ENCODE results near the gene FABP1. TPM values are rescaled to one million over a fixed set of nuclear protein-coding genes. Genes with fewer than 3 reads are reported as not detected.

The FABP1 gene
- polyA plus RNA-seq (2013, experiment 1 of 2; ENCODE audit: insufficient read length): not detected
- polyA plus RNA-seq (2013, experiment 2 of 2; ENCODE audit: insufficient read length): 0.67 TPM

DNA sequence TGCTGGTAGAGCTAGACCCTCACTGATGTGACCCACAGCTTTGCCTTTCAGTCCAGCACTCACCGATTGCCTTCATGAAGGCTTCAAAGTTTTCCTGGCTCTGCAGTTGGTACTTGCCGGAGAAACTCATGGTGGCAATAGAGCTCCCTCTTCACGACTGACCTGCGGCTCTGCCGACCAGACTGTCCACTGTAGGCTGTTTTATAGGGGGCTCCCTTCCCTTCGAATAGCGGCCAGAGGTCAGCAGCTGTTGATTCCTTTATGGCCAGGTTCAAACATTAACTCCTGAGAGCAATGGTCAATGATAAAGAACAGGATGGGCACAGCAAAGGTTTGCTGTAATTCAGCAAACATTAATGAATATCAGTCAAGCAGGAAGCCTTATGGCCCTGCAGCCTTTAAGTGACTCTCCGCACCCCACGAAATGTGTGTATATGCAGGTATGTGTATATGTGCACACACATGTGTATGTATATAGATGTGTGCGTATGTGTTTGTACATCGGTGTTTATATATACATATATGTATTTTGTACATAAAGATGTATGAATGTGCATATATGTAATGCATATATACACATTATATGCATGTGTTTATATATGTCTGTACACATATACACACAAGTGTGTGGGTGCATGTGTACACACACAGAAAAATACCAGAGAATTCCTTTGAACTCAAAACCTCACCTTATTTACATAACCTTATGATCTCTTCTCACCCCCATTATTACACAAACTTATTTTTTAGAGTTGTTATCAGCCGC lies at the start of gene FABP1:
Gene FABP1, minus strand, starts transcription at position 175 of the 766 bp plus-strand sequence. Its CDS starts 45 bp downstream, at position 130.
- DNase-seq: no peak

DNA sequence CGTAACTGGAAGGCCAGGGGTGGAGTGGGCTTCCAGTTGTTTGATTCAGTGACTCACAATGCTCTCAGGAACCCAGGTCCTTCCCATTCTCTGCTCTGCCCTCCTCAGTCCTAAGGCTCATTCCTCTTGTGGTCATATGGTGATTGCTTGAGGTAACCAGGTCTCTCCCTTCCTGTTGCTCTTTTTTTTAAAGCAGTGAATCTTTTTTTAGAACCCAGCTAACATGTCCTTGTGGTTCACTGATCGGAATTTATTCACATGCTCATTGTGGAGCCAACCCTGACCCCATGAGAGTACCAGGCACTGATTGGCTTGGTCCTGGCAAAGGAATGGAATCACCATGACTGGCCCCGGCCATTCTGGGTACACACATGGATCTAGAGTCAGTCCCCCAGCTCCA lies 49.7 kb upstream of the FABP1 start:
- peak; percentile 31 for DNase-seq

DNA sequence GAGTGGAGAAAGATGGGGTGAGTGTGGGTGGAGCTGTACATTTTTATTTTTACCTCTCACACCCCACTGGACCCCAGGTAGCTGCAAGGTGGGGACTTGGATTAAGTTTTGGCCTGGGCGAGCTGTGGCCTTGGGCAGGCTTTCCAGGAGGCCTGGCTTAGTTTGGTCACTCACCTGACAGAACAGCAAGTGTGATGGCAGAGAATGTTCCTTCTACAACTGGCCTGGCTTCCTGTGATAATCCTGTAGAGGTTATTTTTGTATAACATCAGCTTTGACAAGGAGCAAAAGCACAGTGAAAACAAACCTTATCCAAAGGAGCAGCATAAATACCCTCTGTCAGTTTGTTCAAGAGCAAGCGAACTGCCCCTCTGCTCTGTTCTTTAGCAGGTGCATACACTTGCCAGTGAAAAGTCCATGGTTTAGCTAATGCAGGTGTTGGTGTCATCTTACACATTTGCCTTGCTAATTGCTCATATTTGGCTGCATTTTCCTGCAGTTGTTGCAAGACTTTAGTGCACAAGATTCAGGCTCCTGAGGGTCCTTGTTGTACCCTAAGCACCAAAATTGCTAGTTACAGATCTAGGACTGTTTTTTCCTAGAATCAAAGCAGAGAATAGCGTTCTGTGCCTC lies 48.6 kb upstream of the FABP1 start:
- DNase-seq: no peak

DNA sequence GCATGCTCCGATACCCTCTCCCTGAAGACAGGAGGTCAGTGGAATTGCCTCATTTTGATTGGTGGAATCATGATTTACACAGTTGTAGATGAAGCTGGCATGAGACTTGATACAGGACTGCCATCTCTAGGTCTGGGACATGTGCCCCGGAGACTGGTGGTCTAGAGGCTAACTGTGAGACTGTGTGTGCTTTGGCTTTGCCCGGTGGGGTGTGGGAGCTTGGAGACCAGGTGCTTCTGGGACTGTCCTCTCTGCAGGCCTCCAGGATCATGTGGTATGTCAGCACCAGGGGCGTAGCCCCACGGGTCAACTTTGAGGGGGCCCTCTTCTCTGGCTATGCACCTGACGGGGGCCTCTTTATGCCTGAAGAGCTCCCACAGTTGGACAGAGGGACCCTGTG lies 45.0 kb upstream of the FABP1 start:
- DNase-seq: no peak

DNA sequence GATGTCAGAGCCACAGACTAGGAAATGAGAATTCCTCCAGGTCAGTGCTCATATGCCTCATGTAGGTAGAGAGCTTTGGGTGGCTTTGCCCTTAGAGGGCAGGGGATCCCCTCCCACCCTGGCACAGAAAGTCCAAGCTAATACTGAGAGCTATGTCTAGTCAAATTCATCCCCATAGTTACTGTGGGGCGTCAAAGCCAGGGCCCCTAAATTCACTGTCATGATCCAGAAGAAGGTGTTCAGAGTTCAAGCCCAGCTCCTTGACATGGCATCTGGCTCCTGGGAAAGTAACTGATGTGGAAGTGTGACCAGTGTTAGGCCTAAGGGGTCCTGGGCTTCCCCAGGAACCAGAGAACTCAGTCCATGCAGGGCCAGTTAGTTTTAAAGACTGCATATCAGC lies 44.1 kb upstream of the FABP1 start:
- no peak for DNase-seq

DNA sequence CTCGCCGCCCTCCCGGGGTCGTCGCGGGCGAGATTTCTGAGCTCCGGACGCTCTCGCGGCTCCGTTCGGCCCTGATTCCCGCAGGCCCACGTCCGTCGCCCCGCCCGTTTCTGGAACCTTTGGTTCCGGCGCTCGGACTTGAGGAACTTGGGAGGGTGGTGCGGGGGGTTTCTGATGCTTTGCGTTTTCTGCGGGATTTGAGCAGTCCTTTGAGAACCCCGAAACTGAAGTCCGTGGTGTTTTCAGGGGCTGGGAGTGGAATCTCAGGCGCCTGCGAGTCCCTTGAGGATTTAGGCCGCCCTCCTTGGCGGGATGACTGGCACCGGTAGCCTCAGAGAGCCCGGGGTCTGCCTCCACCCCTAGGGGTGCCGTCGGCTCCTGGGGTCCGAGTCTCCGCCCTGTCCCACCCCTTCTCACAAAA lies 42.6 kb upstream of the FABP1 start:
- no peak for DNase-seq

DNA sequence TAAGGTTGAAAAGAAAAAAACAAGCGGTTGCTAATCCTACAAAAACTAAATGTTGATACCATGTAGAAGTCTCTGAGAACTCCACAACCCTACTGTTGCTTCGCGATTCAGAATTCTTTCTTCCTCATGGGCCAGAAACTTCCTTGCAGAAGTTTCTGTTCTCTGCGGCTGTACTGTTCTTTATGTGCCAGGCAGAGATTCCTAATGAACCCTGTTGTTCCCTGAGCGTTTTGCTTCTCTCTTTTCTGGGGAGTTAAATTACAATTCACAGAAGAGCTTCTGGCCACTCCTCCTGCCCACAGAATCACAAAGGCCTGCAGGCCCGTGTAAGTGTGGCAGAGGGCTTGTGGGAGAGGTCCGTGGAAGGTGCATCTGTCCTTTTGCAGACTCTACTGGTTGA lies 40.5 kb upstream of the FABP1 start:
- DNase-seq: no peak

DNA sequence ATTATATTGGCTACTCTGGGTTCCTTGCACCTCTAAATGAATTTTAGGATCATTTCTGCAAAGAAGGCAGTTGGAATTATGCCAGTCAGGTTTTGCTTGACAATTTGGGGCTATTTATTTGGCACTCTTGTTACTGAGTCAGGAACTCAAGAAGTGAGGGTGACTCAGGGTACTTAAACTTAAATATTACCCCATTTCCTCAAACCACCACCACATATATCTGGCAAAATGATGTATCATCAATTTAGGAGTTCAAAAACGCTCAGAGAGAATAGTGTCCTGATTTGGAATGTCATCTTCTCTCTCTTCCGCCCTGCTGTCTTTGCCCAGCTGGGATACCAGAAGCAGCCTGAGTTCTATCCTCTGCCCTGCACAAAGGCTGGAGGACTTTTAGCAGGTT lies 39.9 kb upstream of the FABP1 start:
- DNase-seq: no peak

DNA sequence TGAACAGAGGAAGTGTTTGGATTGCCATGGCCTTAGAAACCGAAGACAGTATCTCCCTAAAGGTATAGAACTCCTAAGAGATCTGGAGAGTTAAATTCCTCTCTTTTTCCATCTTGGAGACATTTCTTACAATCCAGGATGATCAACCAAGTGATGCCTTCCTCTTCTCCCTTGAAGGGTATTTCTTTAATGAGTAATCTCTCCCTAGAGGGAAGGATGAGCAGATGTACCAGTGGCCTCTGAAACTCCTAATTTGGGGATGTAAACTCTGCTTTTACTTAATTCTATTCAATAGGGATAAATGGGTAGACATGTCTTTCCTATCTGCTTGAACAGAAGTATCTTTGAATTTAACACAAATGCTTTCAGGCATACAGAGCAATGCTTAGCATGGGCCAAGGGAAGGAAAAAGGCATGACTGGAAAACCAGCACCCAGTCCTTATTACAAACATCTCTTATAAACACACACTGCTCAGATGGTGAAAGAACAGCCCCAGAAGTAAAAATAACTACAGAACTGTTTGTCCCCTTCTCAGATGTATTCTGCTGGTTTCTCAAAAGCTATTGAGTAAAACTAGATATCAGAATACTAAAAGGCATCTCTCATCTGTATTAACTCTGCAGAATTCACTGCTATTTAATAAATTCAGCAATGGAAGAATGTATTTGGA lies 37.6 kb upstream of the FABP1 start:
- DNase-seq: peak; percentile 45

DNA sequence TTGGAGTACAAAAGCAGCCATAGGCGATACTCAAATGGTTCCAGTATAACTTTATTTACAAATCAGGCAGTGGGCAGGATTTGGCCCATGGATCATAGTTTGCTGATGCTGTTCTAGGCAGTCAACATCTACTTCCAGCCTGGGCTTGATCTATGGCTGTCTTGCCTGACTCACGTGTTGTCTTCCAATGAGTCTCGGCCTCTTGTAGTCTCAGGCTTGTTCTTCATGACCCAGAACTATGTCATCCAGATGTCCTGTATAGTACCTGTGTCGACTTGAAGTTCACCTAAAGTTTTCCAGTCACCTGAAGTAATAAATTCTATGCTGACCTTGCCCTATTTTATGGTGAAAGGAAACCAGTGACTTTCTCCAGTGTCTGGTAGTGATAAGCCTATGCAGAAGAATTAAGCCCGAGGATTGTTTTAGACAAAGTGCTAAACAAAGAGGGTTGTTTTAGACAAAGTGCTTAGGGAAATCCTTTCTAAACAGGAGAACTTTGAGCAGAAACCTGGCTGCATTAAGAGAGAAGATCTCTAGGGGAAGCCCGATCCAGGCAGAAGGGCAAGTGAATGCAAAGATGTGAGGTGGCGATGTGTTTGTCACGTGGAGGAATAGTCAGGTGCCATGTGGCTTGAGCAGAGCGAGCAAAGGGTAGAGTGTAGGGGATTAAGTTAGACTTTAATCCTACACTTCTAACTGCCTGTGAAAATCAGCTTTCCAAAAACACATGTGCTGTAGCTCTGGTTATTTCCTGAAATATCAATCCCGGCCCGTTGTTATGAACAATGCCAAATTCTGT lies 33.8 kb upstream of the FABP1 start:
- no peak for DNase-seq

DNA sequence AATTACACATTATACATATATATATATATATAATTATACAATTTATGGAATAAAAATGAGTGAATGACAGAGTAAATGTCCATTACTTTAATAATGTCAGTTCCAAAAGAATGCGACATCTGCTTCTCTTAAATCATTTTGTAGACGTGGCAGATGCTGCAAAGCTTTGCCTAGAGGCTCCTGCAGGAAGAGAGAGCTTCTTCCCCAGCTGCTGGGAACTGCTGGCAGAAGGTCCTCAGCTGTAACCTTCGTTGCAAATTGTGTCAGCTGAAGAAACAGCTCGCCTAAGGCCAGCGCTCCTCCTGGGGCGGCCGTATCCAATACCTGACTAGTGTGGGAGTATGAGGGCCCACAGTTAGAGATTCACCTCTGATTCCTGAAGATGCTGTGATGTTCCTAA lies 32.7 kb upstream of the FABP1 start:
- DNase-seq: no peak

DNA sequence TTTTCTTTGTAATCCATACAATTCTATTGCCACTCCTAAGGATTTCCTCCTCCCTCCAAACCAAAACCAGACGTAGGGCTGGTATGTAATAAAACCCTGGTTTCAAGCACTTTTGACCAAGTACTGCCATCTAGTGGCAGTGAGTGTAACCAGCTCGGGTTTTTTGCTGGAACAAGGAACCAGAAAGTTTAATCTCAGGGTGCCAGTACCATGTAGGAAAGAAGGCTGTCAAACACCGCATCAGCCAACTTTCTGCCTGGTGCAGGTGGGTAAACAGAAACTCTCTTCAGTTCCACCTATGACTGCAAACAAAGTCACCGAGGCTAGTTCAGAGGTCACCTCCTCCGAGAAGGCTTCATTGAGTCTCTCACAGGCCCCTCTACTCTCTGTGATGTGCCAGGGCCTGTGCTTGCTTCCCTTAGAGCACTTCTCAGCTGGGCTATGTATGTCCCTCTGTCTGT lies 32.1 kb upstream of the FABP1 start:
- peak; percentile 78 for DNase-seq

DNA sequence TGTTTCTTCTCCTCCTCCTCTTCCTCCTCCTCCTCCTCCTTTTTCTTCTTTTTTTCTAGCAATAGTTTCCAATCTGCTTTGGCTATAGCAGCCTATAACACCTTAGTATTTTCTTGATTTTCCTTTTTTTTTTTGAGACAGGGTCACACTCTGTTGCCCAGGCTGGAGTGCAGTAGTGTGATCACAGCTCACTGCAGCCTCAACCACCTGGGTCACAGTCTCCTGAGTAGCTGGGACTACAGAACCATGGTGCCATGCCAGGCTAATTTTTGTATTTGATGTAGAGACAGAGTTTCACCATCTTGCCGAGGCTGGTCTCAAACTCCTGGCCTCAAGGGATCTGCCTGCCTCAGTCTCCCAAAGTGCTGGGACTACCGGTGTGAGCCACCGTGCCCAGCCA lies 31.6 kb upstream of the FABP1 start:
- DNase-seq: no peak

DNA sequence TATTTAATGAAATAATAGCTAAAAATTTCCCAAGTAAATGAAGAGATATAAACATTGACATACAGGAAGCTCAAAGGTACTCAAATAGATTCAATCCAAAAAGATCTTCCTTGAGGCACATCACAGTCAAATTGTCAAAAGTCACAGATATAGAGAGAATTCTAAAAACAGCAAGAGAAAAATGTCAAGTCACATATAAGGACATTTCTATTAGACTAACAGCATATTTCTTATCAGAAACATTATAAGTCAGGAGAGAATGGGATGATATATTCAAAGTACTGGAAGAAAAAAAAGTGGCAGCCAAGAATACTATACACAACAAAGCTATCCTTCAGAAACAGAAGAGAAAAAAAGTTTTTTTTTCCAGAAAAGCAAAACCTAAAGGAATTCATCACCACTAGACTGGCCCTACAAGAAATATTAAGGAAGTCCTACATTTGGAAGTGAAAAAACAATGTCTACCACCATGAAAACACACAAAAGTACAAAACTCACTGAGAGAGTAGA lies 21.1 kb upstream of the FABP1 start:
- no peak for DNase-seq

DNA sequence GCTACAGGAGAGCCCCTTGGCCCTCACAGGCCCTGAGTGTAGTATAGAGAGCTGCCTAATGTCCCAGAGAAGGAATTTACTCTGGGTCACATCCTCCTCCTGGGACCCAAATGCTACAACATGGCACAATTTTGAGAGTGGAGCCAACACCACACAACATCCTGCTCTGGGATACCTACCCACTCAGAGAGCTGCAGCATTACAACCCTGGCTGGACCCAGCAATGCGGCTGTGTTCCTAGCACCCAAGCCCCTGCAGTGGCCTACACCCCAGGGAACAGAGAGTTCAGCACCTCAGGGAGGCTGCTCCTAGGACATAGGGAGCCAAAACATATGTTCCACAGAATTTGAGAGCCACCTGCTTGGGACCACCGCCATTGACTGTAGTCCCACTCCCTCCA lies 19.3 kb upstream of the FABP1 start:
- no peak for DNase-seq

DNA sequence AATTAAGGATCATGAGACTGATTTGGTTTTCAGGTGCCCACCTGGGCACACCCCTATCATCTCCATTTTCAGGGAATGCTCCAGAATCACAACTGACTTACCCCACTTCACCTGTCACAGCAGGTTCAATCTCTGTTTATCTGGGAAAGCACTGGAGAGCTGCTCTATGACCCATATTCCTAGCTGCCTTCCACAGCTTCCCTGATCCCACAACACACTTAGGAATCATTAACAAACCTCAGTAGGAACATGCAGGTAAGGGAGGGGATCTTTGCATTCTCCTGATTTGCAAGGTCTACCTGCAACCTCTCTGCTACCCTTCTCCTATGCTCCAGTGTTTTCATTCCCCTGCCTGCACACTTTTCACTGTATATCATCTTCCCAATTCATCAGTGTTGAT lies 18.7 kb upstream of the FABP1 start:
- DNase-seq: no peak

DNA sequence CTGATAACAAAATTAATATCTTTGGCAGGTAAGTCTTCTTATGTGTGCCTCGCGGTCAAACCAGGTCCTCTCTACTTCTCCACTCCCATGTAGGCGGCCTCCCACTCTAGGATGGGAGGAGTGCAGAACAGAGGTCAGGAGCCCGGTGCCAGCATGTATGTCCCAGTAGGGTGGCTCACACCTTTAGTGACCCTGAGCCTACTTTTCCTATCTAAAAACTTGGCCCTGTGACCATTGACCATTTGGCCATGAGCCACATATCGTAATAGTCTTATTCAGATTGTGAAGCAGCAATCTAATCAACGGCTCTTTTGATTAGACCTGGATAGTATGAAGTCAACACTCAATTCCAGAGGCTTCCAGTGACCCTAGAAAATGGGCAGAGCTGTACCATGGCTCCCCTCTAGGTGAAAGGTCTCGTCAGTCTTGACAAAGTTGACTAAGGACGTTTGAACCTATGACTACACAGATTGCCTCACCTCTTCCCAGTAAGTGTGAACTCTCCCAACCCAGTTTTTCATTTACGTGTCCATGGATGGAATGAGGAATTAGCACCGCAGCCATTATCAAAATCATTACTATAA lies 17.1 kb upstream of the FABP1 start:
- no peak for DNase-seq

DNA sequence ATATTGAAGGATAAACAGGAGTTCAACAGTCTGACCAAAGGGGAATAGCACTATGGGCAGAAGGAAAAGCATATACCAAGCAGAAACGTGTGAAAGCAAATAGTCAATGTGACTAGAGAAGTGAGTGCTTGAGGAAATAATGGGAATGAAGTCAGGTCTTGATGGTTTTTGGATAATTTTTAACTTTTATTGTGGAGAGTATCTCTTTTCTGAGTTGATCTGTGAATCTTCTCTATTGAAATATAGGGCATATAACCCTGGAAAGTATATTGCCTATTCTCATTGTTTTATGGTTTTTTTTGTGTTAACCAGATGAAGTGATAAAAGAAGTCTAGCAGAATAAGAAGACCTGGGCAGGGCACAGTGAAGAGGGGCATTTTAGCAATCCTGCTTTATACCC lies 16.4 kb upstream of the FABP1 start:
- DNase-seq: no peak

DNA sequence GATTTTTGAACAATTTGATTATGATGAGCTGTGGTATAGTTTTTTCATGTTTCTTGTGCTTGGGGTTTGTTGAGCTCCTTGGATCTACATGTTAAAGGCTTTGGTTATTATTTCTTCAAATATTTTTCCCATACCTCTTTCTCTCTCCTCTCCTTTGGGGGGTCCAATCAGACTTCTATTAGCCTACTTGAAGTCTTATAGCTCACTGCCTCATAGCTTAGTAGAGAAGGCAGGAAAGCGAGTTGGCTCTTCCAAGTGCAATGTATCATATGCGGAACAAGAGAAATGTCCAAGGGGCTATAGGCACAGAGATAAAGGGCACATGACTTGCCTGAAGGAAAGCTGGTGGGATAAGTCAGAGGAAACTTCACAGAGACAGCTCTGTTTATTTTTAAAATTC lies 14.1 kb upstream of the FABP1 start:
- no peak for DNase-seq

DNA sequence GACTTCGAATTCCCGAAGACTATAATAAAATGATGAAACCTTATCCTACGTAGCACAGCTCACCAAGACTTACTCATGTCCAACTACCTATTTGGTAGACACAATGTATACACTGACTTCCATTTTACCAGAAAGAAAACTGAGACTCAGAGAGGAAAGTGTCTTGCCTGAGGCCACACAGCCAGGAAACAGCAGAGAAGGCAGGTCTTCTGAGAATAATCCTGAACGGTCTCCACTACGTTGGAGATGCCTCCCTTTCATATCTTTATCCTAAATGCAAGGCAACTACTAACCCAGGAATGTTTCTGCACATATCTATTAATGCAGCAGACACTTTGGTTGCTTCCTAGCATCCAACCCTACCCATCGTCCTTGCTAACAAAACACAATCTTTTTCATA lies 11.9 kb upstream of the FABP1 start:
- DNase-seq: no peak

DNA sequence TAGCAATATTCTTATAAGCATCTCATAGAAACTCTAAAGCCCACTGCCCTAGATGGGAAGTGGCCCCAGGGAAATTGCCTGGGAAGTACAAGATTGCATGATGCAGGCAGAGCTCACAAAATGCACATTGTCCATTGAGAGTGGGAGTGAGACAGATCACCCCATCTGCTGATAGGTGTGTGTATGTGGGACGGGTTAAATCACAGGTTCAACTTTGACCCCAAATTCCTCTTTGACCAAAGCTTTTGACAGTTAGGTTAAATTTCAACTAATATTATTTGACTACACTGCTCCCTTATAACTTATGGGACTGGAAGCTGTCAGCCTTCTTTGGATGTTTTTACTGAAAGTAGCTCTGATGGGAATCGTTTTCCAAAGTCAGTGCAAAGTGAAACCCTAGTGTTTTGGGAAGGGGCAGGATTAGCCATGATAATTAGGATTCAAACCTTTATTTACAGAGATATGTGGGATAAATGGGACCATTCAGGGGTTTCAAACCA lies 11.4 kb upstream of the FABP1 start:
- DNase-seq: no peak

DNA sequence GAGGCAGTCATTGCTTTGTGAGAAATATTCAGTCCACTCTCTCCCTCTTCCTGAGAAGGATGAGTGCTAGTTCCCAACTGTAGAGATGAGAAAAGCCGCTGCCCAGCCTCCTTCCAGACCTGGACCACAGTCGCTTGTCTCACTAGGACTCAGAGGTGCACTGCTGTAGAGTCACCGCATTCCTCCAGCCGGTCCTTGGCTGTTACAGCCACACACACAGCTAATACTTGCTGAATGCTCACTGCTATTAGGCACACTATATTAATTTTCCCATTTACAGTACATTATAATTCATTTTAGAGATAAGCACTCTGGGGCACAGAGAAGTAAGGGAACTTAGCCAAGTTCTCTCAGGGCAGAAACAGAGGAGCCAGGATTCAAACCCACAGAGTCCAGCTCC lies 10.0 kb upstream of the FABP1 start:
- DNase-seq: no peak
